ENCODE results near the gene FNDC3B. TPM values are rescaled to one million over a fixed set of nuclear protein-coding genes. Genes with fewer than 3 reads are reported as not detected.

Gene FNDC3B
- total and polyA plus RNA-seq, 2 donors from 2014 or later = 11.8 to 185 TPM

DNA sequence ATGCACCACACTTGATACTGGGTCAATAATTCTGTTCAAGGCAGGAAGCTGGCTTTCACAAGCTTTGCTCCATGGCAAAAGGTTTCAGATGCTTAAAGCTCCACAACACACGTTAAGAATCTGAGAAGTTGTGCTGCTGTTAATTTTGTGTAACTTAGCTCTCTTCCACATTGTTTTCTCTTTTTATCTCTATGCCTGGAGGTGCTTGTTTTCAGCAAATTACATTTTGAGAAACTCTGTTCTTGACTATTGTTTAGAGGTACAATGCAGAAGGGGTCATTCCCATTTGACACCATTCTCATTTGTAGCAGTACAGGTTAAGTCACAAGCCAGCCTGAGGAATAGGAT lies 156.0 kb downstream of the FNDC3B start:
- H3K4me1 ChIP-seq (ENCODE audit: control insufficient read depth in 2 of 3, insufficient read depth in 2 of 3, low read depth in 1 of 3, low read length in 3 of 3) = no peaks in the 10 kb centered on the region
- no peak overlapping the region for H3K27ac ChIP-seq (ENCODE audit: low read depth in 2 of 2, low read length in 2 of 2)
- intact Hi-C loops (cut with DNase I) = no loop called here
- no peak for DNase-seq
- H3K9me3 ChIP-seq (ENCODE audit: control insufficient read depth in 2 of 3, insufficient read depth in 1 of 3, low read length in 3 of 3) = no peaks in the 10 kb centered on the region
- H3K4me3 ChIP-seq (ENCODE audit: low read length in 3 of 3) = no peak overlapping the region
- TF ChIP-seq, protein P1, sequence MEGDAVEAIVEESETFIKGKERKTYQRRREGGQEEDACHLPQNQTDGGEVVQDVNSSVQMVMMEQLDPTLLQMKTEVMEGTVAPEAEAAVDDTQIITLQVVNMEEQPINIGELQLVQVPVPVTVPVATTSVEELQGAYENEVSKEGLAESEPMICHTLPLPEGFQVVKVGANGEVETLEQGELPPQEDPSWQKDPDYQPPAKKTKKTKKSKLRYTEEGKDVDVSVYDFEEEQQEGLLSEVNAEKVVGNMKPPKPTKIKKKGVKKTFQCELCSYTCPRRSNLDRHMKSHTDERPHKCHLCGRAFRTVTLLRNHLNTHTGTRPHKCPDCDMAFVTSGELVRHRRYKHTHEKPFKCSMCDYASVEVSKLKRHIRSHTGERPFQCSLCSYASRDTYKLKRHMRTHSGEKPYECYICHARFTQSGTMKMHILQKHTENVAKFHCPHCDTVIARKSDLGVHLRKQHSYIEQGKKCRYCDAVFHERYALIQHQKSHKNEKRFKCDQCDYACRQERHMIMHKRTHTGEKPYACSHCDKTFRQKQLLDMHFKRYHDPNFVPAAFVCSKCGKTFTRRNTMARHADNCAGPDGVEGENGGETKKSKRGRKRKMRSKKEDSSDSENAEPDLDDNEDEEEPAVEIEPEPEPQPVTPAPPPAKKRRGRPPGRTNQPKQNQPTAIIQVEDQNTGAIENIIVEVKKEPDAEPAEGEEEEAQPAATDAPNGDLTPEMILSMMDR (IDR thresholded peaks at IDR 0.05; ENCODE audit: borderline replicate concordance, extremely low read depth, insufficient read depth) = no peak
- no peak overlapping the region for H3K9ac ChIP-seq (ENCODE audit: low read length in 3 of 3)
- H3K36me3 ChIP-seq (ENCODE audit: control insufficient read depth in 2 of 3, insufficient read depth in 3 of 3, low read length in 3 of 3) = no peaks in the 10 kb centered on the region
- H3K27me3 ChIP-seq (ENCODE audit: control insufficient read depth, insufficient read depth, low read length) = no peaks in the 10 kb centered on the region
- no peak for FAIRE-seq

DNA sequence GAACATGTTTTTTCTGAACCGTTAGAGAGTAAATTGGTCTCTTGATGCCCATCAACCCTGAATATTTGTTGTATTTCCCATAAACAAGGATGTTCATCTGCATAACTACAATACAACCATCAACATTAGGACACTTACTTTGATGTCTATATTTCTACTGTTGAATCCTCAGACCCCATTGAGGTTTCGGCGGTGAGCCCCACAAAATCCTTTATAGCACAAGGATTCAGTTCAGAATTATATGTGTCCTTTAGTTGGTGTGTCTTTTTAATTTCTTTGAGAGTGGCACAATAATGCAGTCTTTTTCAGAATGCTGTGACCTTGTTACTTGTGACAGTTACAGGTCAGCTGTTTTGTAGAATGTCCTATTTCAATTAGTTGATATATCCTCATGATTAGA lies 158.0 kb downstream of the FNDC3B start:
- TF ChIP-seq, protein P1 (IDR thresholded peaks at IDR 0.05; ENCODE audit: borderline replicate concordance, extremely low read depth, insufficient read depth) = no peak
- DNase-seq (no peak), FAIRE-seq (no peak)
- no peak overlapping the region for H3K4me3 ChIP-seq (ENCODE audit: low read length in 3 of 3)
- no peaks in the 10 kb centered on the region for H3K36me3 ChIP-seq (ENCODE audit: control insufficient read depth in 2 of 3, insufficient read depth in 3 of 3, low read length in 3 of 3)
- no peaks in the 10 kb centered on the region for H3K27me3 ChIP-seq (ENCODE audit: control insufficient read depth, insufficient read depth, low read length)
- intact Hi-C loops (cut with DNase I) = no loop called here
- no peak overlapping the region for H3K27ac ChIP-seq (ENCODE audit: low read depth in 2 of 2, low read length in 2 of 2)
- H3K4me1 ChIP-seq (ENCODE audit: control insufficient read depth in 2 of 3, insufficient read depth in 2 of 3, low read depth in 1 of 3, low read length in 3 of 3) = peaks cover 0 to 12% (median 5%) of the 10 kb centered on the region in 3 donors
- H3K9ac ChIP-seq (ENCODE audit: low read length in 3 of 3) = no peak overlapping the region
- no peaks in the 10 kb centered on the region for H3K9me3 ChIP-seq (ENCODE audit: control insufficient read depth in 2 of 3, insufficient read depth in 1 of 3, low read length in 3 of 3)

DNA sequence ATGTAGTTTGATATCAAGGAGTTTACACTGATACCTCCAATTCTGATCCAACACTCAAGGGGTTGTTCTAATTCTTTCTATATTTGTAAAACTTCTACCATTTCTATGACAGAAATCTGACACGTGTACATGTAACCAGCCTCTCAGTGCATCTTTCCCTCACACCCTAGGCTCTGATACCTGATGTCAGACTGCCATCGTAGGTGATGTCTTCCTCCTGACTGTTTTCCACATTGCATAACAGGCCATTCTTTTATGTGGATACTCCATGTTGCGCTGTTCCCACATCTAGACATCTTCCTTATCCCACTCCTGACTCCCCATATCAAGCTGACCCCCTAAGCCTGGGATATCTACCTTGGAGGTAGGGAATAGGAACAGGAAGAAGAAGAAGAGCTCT lies 159.1 kb downstream of the FNDC3B start:
- no peak overlapping the region for H3K9ac ChIP-seq (ENCODE audit: low read length in 3 of 3)
- TF ChIP-seq, protein P1 (IDR thresholded peaks at IDR 0.05; ENCODE audit: borderline replicate concordance, extremely low read depth, insufficient read depth) = no peak
- no peak overlapping the region for H3K4me3 ChIP-seq (ENCODE audit: low read length in 3 of 3)
- DNase-seq (no peak), FAIRE-seq (no peak)
- peaks cover 0 to 12% (median 5%) of the 10 kb centered on the region in 3 donors for H3K4me1 ChIP-seq (ENCODE audit: control insufficient read depth in 2 of 3, insufficient read depth in 2 of 3, low read depth in 1 of 3, low read length in 3 of 3)
- no peaks in the 10 kb centered on the region for H3K9me3 ChIP-seq (ENCODE audit: control insufficient read depth in 2 of 3, insufficient read depth in 1 of 3, low read length in 3 of 3)
- no peak overlapping the region for H3K27ac ChIP-seq (ENCODE audit: low read depth in 2 of 2, low read length in 2 of 2)
- no peaks in the 10 kb centered on the region for H3K36me3 ChIP-seq (ENCODE audit: control insufficient read depth in 2 of 3, insufficient read depth in 3 of 3, low read length in 3 of 3)
- H3K27me3 ChIP-seq (ENCODE audit: control insufficient read depth, insufficient read depth, low read length) = no peaks in the 10 kb centered on the region
- intact Hi-C loops (cut with DNase I) = no loop called here

DNA sequence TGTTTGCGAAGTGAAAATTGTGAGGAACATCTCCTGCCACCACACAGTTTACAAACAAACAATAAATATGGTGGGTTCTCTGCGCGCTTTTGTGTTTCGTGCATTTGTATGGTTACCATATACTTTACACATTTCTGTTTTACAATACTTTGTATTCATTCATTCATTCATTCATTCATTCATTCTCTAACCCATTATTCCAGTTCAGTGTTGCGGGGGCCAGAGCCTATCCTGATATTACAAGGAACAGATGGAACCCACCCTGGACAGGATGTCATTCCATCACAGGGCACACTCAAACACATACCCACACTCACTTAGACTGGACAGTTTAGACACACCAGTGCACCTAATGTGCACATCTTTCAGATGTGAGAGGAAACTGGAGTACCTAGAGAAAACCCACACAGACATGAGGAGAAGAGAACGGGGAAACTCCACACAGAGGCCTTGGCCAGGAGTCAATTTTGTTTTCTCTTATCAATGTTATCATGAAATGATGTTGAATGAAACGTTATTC lies 160.5 kb downstream of the FNDC3B start:
- Histone ChIP-seq H3K27ac (ENCODE audit: low read depth in 2 of 2, low read length in 2 of 2) (no peak overlapping the region), H3K9ac (ENCODE audit: low read length in 3 of 3) (no peak overlapping the region), H3K27me3 (ENCODE audit: control insufficient read depth, insufficient read depth, low read length) (no peaks in the 10 kb centered on the region), H3K4me3 (ENCODE audit: low read length in 3 of 3) (no peak overlapping the region), H3K36me3 (ENCODE audit: control insufficient read depth in 2 of 3, insufficient read depth in 3 of 3, low read length in 3 of 3) (no peaks in the 10 kb centered on the region), H3K4me1 (ENCODE audit: control insufficient read depth in 2 of 3, insufficient read depth in 2 of 3, low read depth in 1 of 3, low read length in 3 of 3) (peaks cover 0 to 12% (median 5%) of the 10 kb centered on the region in 3 donors), H3K9me3 (ENCODE audit: control insufficient read depth in 2 of 3, insufficient read depth in 1 of 3, low read length in 3 of 3) (no peaks in the 10 kb centered on the region)
- DNase-seq (no peak), FAIRE-seq (no peak)
- intact Hi-C loops (cut with DNase I) = no loop called here
- TF ChIP-seq, protein P1 (IDR thresholded peaks at IDR 0.05; ENCODE audit: borderline replicate concordance, extremely low read depth, insufficient read depth) = no peak
